Limb (tissue), 2 donors: Measurements from ENCODE around the gene FAIM2.
"Not testable (repeated sequence)": the region's sequence is repeated elsewhere in the genome, so short reads cannot be mapped to it uniquely, and the experiment has no call there.

Experiments
- DNase-seq, 2 donors: peaks; one replicate each; pipeline ENCODE4 v3.0.0-alpha.2; 2016; ENCODE audit errors: extremely low spot score in 2 of 2

Gene FAIM2

DNA sequence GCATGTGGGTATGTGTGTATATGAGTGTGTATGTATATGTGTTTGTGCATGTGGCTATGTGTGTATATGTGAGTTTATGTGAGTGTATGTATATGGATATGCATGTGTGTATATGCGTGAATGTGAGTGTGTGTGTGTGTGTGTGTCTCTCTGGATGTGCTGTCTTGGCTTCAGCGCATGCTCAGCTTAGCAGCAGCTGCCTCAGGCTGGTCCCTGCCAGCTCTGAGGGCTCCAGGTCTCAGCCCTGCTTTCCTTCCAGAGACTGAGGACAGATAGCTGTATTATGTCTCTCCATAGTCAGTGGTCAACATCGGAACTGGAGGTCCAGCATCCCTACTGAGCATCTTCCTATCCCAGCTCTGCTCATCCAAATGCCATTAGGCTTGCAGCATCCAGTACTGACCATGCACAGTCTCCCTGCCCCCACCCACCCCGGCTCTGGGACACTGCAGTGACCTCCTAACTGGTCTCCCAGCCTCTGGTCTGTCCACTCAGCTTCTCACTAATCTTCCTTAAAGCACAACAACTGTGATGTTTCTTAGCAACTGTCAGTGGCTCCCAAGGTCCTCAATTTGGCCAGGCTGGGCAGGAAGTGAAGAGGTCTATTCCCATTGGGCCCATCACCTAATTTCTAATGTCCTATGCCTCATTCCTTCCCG, 22.8 kb downstream of the FAIM2 start:
- DNase-seq, result no peak

DNA sequence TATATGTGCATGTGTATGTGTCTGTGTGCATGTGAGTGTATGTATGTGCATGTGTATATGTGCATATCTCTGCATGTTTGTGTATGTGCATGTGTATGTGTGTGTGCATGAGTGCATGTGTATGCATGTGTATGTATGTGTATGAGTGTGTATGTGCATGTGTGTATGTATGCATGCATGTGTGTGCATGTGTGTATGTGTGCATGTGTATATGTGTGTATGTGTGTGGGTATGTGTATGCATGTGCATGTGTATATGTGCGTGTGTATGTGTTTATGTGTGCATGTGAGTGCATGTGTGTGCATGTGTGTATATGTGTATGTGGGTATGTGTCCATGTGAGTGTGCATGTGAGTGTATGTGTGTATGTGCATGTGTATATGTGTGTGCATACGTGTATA, 24.6 kb downstream of the FAIM2 start:
- not testable (repeated sequence) for DNase-seq

DNA sequence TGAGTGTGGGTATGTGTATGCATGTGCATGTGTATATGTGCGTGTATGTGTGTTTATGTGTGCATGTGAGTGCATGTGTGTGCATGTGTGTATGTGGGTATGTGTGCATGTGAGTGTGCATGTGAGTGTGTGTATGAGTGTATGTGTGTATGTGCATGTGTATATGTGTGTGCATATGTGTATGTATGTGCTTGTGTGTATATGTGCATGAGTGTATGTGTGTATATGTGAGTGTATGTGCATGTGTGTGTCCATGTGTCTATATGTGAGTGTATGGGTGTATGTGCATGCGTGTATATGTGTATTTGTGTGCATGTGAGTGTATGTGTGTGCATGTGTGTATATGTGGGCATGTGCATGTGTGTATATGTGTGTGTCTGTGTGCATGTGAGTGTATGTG, 25.7 kb downstream of the FAIM2 start:
- no peak for DNase-seq

DNA sequence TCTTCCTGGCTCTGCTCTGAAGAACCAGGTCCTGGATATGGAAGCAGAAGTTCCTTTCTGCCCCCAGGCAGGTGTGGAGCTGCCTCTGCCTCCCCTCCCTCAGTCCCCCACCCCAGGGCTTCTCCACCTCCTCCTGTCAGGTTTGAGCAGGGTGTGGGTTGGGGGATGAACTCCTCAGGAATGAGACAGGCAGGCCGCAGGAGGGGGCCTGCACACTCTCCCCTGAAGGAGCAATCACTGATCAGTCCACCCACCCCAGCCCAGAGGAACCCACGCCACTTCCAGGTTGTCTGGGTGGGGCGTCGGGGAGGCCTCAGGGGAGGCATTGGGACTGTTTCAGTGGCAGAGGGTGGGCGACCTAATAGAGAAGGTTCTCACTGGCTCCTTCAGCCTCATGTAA, 26.6 kb downstream of the FAIM2 start:
- DNase-seq, result no peak

- no peak for DNase-seq
Measured at GRCh38 chr12:49876070-49876469, 27.6 kb downstream of the FAIM2 start.

DNA sequence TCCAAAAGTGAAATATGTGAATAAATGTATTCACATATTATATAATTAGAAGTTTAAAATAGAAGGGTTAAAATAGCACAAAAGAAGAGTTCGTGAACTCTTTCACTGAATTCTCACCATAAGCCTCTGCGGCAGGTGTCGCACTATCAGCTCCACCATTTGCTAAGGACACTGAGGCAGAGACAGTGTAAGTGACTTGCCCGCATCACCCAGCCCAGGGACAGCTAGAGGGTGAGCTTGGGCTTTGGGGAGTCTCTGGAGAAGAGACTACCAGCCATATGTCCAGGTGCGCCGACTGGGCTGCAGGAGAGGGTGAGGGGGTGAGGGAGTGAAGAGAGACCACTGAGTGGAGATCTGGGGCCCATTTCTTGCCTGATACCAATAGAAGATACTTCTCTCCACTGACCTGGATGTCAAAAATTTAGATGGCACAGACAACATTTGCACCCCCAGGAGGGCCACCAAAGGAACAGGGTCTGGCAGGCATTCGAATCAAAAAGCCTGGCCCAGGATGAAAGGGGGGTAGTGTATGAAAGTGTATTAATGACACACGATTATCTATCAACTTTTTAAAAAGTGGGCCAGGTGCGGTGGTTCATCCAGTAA, 28.5 kb downstream of the FAIM2 start:
- DNase-seq, result no peak

DNA sequence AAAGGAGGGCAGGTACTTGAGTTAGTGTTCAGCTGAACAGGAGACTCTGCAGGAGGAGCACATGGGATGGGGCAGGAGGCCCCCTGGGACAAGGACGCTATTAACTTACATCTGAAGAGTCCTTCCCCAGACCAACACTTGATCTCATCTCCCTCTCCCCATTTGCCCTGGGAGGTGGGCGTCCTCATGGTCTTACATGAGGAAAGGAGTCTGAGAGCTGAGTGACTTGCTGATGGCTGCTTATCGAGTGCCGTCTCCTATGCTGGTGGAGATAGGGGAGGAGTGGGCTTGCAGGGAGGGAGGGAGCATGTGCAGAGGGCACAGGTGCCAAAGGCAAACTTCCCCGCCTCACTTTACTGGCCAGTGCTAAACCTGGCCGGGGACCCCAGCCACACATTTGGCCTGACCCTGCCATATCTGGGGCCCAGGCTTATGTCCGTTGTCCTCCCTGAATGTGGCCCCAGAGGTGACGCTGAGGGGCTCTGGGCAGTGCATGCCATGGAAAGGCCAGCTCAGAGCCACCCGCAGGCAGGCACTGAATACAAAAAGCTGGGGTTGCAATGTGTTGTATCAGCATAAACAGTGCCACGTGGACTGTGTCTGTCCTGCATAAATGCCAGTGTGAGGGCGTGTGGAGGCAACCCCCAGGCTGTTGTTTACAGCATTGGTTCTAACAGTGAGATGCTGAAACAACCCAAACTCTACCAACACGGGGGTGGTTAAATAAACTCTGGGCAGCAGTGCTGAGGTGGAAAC, 29.4 kb downstream of the FAIM2 start:
- no peak for DNase-seq

GRCh38 chr12:49873361-49873934, 30.3 kb downstream of the FAIM2 start:
- peak in 1 of 2 donors; percentile 29 for DNase-seq

- DNase-seq, result no peak
Measured at GRCh38 chr12:49872781-49873181, 30.9 kb downstream of the FAIM2 start.

- DNase-seq, result no peak
Measured at GRCh38 chr12:49872381-49872780, 31.3 kb downstream of the FAIM2 start.

GRCh38 chr12:49871811-49872251, 31.9 kb downstream of the FAIM2 start:
- DNase-seq, result peak in 1 of 2 donors; percentile 24

GRCh38 chr12:49871263-49871561, 32.5 kb downstream of the FAIM2 start:
- no peak for DNase-seq

DNA sequence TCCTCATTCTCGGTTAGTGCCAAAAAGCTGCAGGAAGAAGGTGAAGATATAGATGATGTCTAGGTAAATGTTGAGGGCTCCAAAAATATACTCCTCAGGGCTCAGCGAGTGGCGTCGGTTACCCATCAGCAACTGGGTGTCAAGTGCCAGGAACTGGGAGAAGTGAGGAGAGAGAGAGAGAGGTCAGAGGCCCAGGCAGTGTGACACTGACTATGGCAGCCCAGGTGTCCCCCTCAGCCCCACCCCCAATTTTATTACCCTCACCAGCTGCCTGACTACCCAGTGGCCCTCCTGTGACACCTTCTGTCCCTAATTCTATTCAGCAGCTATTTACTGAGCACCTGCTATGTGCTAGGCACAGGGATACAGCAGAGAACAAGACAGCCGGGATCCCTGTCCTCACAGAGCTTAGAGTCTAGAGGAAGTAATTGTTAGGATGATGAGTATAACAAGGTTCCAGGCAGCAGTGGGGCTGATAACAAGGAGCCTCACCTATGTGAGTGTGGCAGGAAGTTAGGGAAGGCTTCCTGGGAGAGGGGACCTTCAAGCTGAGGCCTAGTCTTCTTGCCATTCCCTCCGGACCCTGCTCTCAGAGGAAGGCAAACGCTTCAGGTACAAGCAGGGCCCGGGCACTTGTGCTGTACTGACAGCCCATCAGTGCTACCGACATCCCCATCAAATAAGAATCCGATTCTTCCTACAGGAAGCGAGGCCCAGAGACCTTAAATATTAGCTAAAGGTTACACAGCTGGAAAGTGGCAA, 33.0 kb downstream of the FAIM2 start:
- DNase-seq, result no peak

DNA sequence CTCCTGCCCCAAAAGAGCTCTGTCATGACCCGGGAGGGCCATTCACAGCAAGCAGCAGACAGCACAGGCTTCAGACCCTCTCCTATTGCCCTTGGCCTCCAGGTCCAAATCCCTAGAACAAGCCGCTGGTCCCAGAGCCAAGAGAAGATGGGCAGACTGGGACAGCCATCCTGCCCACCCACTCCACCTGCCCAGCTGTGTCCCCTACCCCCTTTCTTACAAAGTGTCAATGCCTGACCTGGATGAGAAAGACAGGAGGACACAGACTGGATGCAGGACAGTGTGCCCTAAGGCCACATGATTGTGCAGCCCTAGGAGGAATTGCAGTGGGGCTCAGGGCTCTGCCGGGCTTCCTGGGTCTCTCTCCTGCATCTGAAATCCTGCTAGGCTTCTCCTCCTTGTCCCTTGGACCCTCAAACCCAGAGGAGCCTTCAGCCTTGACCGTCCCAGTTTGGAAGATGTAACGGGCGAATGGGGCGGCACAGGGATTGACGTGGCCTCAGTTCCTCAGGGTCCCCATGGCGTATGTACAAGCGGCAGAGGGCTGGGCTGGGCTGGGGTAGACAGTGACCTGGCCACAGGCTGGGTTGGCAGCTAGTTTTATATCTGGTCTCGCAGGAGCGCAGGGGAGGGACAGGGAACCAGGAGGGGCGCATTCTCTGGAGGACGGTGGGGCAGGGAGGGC, 33.7 kb downstream of the FAIM2 start:
- DNase-seq, result no peak

DNA sequence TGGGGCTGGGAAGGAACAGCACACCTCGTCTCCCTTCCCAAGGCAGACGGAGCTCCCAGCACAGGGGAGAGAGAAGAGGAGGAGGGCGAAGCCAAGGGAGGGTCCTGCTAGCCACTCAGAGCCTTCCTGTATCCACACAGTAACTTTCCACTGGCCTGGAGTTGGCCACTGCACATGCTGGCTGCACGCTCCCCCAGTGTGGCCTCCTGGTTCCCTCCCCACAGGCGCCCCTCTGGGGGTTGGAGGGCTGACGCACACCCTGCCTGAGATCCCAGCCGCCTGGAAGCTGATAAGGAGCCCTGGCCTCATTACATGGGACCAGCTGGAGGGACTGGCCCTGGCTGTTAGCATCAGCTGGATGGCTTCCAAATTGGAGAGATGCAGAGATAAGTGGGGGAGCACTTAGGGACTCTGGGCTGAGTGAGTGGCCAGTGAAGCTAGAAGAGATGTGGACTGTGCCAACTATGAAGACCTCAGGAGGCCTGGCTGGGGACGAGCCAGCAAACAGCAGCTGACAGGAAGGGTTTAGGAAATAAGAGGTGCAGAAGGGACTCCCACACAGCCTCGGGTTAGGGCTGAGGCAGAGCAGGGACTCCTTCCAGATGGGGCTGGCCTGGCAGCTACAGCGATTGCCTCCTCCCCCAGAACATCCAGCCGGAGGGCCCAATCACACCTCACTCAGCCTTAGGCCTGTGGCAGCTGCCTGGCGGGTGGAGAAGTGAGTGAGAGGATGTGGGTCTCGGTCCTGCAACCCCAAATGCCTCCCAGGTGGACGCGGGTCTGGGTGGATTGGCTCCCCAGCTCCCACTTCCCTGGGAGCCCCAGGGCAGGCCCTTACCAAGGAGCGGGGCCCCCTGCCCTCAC, 34.5 kb downstream of the FAIM2 start:
- DNase-seq, result peak; percentile 80 to 88

GRCh38 chr12:49868449-49868848, 35.3 kb downstream of the FAIM2 start:
- no peak for DNase-seq

DNA sequence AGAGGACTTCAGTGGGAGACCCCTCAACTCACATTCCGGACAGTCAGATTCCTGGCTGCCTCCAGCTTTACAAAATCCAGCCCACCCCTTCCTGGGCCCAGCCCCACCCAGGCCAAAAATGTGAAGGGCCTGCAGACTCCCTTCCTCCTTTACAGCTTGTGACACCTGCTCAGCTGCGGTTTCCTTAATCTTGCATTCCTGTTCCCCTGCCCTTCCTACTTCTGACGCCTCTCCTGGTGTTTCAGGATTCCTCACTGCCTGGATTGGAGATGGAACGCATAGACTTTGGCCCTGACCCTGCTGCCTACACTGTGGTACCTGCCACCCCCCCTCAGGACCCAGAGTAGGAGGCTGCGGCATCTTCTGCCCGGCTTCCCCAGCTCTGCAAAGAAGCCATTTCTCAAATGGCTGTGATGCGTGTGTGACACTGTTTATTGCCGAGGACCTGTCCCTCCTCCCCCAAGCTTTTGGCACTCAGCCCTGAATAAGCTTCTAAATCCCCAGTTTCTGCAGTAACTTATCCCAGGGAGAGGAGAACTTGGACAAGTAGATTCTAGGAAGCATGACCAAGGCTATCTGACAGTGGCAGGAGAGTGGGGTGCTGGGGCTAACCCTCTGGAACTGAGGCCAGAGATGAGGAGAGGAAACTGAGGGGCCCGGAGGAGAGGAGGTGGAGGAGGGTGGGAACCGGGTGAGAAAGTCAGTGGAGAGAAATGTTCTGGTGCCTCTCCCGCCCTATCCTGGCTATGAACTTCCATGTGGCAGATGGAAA, 35.9 kb downstream of the FAIM2 start:
- no peak for DNase-seq

- peak; percentile 50 to 85 for DNase-seq
Measured at GRCh38 chr12:49866859-49867569, 36.7 kb downstream of the FAIM2 start.

DNA sequence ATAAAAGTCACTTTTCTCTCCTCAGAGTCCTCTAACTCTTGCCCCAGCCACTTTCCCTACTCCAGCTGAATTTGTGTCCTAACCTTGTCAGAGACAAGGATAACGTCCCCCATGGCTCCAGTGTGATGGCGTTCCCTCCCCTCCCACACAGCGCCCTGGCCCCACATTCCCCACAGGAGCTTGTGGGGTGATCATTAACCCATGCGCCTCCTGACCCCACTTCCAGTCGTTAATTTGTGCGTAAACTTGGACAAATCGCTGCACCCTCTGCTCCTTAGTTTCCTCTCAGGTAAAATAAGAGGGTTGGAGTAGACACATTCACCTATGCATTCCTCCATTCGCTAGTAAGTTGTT, 37.9 kb downstream of the FAIM2 start:
- no peak for DNase-seq
